Effector memory CD4-positive, alpha-beta T cell (primary cell): ENCODE data around the gene STIM1.
"Not testable (repeated sequence)": the region's sequence is repeated elsewhere in the genome, so short reads cannot be mapped to it uniquely, and the experiment has no call there.

Source experiments
- DNase-seq, 3 donors: peaks; one replicate each; pipeline ENCODE4 v3.0.0-alpha.2; 2020
- H3K27ac ChIP-seq: 2 replicates; pipeline ENCODE4 v1.7.0; 2013; ENCODE audit warnings: mild to moderate bottlenecking, low read length, moderate library complexity; ENCODE audit not compliant: insufficient read depth, poor library complexity, severe bottlenecking
- H3K27me3 ChIP-seq: replicated peaks from 2 replicates; pipeline ENCODE4 v1.7.0; 2013; ENCODE audit warnings: mild to moderate bottlenecking, low read length; ENCODE audit not compliant: insufficient read depth, control insufficient read depth, poor library complexity, severe bottlenecking
- H3K36me3 ChIP-seq: 2 replicates; pipeline ENCODE4 v1.7.0; 2013; ENCODE audit warnings: mild to moderate bottlenecking, low read length, moderate library complexity; ENCODE audit not compliant: control insufficient read depth, insufficient read depth
- H3K4me1 ChIP-seq: 2 replicates; pipeline ENCODE4 v1.7.0; 2013; ENCODE audit warnings: low read length, mild to moderate bottlenecking; ENCODE audit not compliant: control insufficient read depth, insufficient read depth, poor library complexity, severe bottlenecking
- H3K4me3 ChIP-seq: 2 replicates; pipeline ENCODE4 v1.7.0; 2013; ENCODE audit warnings: low read length, low read depth, mild to moderate bottlenecking; ENCODE audit not compliant: insufficient read depth, poor library complexity, severe bottlenecking
- H3K9me3 ChIP-seq: 2 replicates; pipeline ENCODE4 v1.7.0; 2013; ENCODE audit warnings: mild to moderate bottlenecking, low read length, moderate library complexity; ENCODE audit not compliant: control insufficient read depth

Gene STIM1

GRCh38 chr11:4004753-4005152 is 149.3 kb downstream of the STIM1 start:
- H3K36me3 ChIP-seq, H3K27me3 ChIP-seq, H3K4me1 ChIP-seq, H3K4me3 ChIP-seq, H3K9me3 ChIP-seq, H3K27ac ChIP-seq, DNase-seq: not testable (repeated sequence)

DNA sequence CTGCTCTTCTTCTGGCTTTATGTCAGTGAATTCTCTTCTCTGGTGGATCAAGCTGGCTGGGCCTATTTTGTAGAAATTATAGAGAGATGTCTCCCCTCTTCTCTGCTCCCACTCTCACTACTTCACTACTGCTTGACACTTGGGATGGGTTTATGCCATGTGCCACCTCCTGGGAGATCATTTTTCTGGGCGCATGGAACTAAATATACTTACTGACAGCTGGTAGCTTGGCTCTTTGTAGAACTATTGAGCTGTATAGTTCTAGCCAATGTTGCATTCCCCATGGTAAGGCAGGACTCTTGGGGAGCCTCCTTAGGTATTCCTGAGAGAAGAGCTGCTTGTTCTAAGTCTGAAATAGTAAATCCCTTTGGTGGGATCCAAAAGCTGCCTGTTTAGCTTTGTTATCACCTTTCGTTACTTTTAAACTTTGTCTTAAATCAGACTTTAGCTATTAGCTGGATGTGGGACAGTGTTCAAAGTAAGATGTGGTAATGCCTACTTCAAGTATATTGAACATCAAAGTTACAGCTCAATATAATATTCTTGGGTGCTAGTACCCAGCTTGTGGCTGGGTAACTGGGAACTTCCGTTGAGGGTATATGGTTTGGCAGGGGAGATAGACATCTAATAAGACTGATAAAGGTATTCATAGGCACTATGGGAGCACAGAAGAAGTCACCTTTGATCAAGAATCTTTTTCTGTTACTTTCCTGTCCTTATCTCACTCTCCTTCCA is 151.6 kb downstream of the STIM1 start:
- DNase-seq: no peak
- Histone ChIP-seq H3K4me3 (no peak overlapping the region), H3K27ac (no peak overlapping the region), H3K36me3 (no peaks in the 10 kb centered on the region), H3K4me1 (peaks cover 2% of the 10 kb centered on the region), H3K27me3 (no peaks in the 10 kb centered on the region), H3K9me3 (no peaks in the 10 kb centered on the region)

DNA sequence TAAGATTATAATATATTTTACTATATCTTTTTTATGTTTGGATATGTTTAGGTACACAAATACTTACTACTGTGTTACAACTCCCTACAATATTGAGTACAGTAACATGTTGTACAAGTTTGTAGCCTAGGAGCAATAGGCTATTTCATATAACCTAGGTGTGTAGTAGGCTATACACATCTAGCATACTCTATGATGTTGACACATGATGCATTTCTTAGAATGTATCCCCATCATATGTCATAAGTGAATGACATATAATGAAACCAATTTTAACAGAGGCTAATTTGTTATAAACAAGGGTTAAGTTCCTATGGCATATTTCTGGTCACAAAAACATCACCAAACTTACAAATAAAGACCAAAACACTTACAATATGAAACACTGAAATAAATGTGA is 152.7 kb downstream of the STIM1 start:
- no peak for DNase-seq
- Histone ChIP-seq H3K36me3 (no peaks in the 10 kb centered on the region), H3K9me3 (no peaks in the 10 kb centered on the region)

GRCh38 chr11:4016602-4017001 is 161.1 kb downstream of the STIM1 start:
- not testable (repeated sequence) for DNase-seq, H3K27me3 ChIP-seq, H3K4me1 ChIP-seq, H3K9me3 ChIP-seq, H3K27ac ChIP-seq, H3K4me3 ChIP-seq, H3K36me3 ChIP-seq

More for the DNA sequence above, 152.7 kb downstream of the STIM1 start:
- Histone ChIP-seq H3K27ac (no peak overlapping the region), H3K4me3 (no peak overlapping the region), H3K4me1 (peaks cover 2% of the 10 kb centered on the region), H3K27me3 (no peaks in the 10 kb centered on the region)

- no peak for DNase-seq
Measured at GRCh38 chr11:4017129-4017528, 161.7 kb downstream of the STIM1 start.

GRCh38 chr11:4018641-4019040 is 163.2 kb downstream of the STIM1 start:
- Histone ChIP-seq H3K27me3 (no peaks in the 10 kb centered on the region), H3K4me1 (peaks cover 2% of the 10 kb centered on the region), H3K9me3 (no peaks in the 10 kb centered on the region), H3K27ac (no peak overlapping the region), H3K4me3 (no peak overlapping the region), H3K36me3 (no peaks in the 10 kb centered on the region)
- DNase-seq: no peak

More at GRCh38 chr11:4017129-4017528, 161.7 kb downstream of the STIM1 start:
- H3K27ac ChIP-seq: no peak overlapping the region
- no peaks in the 10 kb centered on the region for H3K9me3 ChIP-seq
- no peaks in the 10 kb centered on the region for H3K27me3 ChIP-seq
- no peaks in the 10 kb centered on the region for H3K36me3 ChIP-seq
- H3K4me3 ChIP-seq: no peak overlapping the region
- H3K4me1 ChIP-seq: peaks cover 2% of the 10 kb centered on the region

DNA sequence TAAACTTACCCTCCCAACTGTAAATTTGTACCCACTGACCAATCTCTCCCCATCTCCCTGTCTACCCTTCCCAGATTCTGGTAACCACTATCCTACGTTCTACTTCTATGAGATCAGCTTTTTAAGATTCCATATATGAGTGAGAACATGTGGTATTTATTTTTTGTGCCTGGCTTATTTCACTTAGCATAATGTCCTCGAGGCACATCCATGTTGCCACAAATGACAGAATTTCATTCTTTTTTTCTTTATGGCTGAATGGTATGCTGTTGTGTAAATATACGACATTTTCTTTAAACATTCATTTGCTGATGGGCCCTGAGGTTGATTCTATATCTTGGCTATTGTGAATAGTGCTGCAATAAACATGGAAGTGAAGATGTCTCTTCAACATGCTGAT is 164.4 kb downstream of the STIM1 start:
- no peaks in the 10 kb centered on the region for H3K27me3 ChIP-seq
- H3K4me1 ChIP-seq: peaks cover 2% of the 10 kb centered on the region
- H3K27ac ChIP-seq: no peak overlapping the region
- peaks cover 2% of the 10 kb centered on the region for H3K36me3 ChIP-seq
- H3K9me3 ChIP-seq: no peaks in the 10 kb centered on the region
- no peak overlapping the region for H3K4me3 ChIP-seq
- no peak for DNase-seq

- peaks cover 20% of the 10 kb centered on the region for H3K36me3 ChIP-seq
- no peak for DNase-seq
Measured at GRCh38 chr11:4022669-4023068, 167.2 kb downstream of the STIM1 start.

GRCh38 chr11:4025248-4025966 is 169.9 kb downstream of the STIM1 start:
- Histone ChIP-seq H3K9me3 (no peaks in the 10 kb centered on the region), H3K27me3 (no peaks in the 10 kb centered on the region), H3K4me3 (no peak overlapping the region), H3K27ac (no peak overlapping the region), H3K4me1 (no peaks in the 10 kb centered on the region), H3K36me3 (peaks cover 20% of the 10 kb centered on the region)
- no peak for DNase-seq

More at GRCh38 chr11:4022669-4023068, 167.2 kb downstream of the STIM1 start:
- no peak overlapping the region for H3K27ac ChIP-seq
- H3K9me3 ChIP-seq: no peaks in the 10 kb centered on the region
- H3K4me1 ChIP-seq: no peaks in the 10 kb centered on the region
- H3K4me3 ChIP-seq: no peak overlapping the region
- no peaks in the 10 kb centered on the region for H3K27me3 ChIP-seq

DNA sequence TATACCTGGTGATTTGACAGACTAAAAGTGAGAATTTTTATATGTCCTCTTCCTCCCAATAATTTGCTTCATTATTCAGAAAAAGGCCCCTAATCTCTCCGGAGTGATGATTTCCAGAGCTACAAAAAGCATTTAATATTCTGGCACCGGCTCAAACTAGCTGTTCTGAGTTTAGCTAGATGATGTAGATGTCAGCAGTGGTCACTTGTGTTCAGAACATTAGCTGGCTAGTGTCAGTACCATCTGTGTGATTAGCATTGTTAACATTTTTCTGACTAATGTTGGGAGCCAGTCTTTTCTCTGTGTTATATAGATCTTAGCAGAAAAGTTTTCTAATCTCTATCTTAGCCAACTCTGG is 170.5 kb downstream of the STIM1 start:
- H3K4me1 ChIP-seq: no peaks in the 10 kb centered on the region
- DNase-seq: no peak
- no peak overlapping the region for H3K27ac ChIP-seq
- H3K4me3 ChIP-seq: no peak overlapping the region
- no peaks in the 10 kb centered on the region for H3K9me3 ChIP-seq
- peaks cover 20% of the 10 kb centered on the region for H3K36me3 ChIP-seq
- no peaks in the 10 kb centered on the region for H3K27me3 ChIP-seq
